HG03066 (cell line): ENCODE results near the gene ZC3H12D.

ENCODE experiments used
- ATAC-seq: cut with Tn5 transposase; IDR thresholded peaks from one replicate; pipeline ENCODE4 v1.9.1; 2021; ENCODE audit warnings: low read depth; ENCODE audit not compliant: unreplicated experiment

Gene ZC3H12D

DNA sequence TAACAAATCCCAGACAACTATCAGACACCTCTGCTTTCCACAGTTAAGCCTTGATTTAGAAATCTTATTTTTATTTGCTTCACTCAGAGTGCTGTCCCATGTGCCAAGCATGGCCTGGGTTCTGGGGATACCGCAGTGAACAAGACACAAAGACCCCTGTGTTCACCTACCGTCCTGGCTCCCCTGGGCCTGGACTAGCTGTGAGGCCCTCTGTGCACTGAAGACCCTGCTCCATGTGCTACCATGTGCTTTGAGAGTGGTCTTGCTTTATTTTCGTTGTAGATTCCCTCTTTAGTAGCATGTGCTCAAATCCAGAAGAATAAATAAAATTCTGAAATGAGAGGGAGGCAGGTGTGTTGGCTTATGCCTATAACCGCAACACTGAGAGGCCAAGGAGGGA is 62.2 kb downstream of the ZC3H12D start:
- ATAC-seq: no peak

DNA sequence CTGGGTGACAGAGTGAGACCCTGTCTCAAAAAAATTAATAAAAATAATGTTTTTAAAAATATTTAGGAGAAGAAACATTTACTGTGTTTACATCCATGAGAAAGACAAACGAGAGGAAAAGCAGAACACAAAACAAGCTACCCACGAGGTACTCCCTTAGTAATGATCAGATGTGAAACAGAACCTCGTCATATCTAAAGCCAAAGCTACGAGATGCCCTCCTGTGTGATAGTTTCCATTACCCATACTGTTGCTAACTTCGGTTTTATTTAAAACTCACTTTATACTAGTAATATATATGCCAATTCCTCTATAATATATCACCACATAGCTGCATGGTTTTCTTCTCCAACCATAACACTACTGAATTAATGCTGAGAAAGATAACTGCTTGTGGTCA is 63.7 kb downstream of the ZC3H12D start:
- ATAC-seq: no peak

GRCh38 chr6:149419696-149420404 is 65.0 kb downstream of the ZC3H12D start:
- ATAC-seq: no peak

GRCh38 chr6:149414821-149415220 is 70.0 kb downstream of the ZC3H12D start:
- ATAC-seq: no peak

DNA sequence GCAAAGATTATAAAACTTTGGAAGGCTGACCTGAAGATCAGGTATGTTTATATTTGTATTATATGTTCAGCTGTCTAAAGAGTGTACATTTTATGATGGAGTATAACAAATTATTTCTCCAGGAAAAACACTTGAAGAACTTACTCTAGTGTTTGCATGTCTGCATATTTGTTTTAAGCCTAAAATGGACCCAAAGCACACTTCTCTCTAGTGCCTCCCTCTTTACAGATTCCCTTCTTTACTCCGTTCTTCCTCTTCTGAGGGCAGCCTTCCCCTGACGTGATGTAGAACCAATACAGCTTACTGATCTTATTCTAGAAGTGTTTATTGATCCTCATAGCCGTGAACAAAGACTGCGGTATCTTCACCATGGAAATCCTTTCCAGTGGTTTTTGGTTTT is 70.8 kb downstream of the ZC3H12D start:
- no peak for ATAC-seq

DNA sequence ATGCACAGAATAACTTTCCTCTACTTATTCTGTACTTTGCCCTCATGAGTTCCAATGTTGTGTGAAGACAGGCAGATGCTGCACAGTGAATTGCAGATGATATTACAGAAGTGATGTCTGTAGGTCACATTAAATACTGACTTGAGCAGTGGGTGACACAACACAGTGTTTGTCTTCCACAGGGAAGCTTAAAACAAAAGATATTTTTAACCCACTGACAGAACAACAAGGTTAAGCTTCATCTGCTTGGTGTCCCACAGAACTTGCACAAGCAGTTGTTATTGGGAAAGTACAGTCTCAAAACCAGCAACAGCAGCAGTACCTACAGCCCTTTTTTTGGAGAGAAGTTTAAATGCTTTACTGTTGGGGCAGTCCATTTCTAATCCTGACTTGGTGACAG is 74.3 kb downstream of the ZC3H12D start:
- no peak for ATAC-seq

- no peak for ATAC-seq
Observed at GRCh38 chr6:149409617-149410016, 75.2 kb downstream of the ZC3H12D start.

DNA sequence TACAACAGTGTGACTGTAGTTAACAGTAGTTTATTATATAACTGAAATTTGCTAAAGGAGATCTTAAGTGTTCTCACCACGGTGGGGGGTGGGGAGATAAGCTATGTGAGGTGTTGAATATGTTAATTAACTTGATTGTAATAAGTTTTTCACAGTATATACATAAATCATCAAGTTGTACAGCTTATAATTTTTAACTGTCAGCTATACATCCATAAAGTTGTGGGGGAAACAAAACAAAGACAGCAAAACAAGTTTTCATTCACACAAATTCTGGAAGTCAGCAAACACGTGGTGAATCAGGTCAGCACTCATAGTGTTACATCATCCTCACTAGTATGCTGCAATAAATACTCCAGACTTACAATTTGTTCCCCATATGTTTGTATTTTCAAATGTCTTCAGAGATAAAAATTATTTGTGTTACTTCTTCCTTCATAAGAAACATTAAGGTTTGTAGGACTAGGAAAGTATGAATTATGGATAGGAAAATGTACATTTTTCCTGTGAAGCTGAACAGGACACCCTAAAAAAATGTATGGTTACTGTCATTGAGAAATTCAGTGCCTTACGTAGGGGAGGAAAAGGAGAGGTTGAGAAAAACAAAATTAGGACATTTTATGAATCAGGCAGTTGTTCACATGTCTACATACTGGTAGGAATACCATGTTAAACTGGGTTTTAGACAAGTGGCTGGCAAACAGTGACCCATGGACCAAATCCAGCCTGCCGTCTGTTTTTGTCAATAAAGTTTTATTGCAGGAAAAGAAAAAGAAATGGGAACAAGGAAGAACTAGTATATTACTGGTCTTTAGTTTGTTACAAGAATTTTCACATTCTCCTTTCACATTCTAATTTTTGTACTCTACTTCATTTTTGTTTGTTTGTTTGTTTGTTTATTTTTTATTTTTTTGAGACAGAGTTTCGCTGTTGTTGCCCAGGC is 78.7 kb downstream of the ZC3H12D start:
- no peak for ATAC-seq

DNA sequence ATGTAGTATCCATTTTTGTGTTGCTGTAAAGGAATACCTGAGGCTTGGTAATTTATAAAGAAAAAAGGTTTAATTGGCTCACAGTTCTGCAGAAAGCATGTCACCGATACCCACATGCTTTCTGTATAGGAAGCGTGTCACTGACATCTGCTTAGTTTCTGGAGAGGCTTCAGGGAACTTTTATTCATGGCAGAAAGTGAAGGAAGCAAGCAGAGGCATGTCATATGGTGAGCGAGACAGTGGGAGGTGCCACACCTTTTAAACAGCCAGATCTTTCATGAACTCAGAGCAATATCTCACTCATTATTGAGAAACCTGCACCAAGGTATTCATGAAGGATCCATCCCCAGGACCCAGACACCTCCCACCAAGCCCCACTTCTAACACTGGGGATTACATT is 81.3 kb downstream of the ZC3H12D start:
- ATAC-seq: no peak

DNA sequence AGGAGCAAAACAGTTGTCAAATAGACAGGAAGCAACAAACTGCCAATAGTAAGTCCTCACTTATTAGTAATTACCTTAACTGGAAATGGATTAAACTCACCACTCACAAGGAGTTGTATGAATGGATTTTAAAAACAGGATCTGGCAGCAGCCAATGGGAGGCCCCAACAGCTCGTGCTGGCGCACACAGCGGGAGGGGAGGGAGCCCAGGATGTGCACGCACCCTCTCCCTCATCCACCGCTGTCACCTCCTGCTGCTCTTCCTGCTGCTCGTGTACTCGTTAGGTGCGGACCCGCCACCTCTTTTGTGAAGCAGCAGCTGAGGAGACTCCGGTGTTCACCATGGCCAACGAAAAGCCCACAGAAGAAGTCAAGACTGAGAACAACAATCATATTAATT is 84.8 kb downstream of the ZC3H12D start, which contains the start of gene SUMO4:
Gene SUMO4 (plus strand): TSS at position 213 of the 400 bp plus-strand sequence. CDS start 130 bp downstream, at position 343.
- ATAC-seq: no peak

DNA sequence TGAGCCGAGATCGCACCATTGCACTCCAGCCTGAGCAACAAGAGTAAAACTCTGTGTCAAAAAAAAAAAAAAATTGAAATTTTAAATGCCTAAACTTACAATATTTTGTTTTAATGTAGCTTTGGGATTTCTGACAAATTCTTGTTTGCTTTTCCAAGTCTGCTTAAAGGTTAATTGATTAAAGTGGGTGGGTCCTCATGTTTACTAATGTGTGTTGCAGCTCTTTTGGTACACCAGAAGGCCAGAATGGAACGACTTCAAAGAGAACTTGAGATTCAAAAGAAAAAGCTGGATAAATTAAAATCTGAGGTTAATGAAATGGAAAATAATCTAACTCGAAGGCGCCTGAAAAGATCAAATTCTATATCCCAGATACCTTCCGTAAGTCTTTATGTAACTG is 87.4 kb downstream of the ZC3H12D start:
- no peak for ATAC-seq
